ENCODE data around the gene CITED4.
"Not testable (repeated sequence)": the region's sequence is repeated elsewhere in the genome, so short reads cannot be mapped to it uniquely, and the experiment has no call there.

CITED4 gene, protein sequence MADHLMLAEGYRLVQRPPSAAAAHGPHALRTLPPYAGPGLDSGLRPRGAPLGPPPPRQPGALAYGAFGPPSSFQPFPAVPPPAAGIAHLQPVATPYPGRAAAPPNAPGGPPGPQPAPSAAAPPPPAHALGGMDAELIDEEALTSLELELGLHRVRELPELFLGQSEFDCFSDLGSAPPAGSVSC

GRCh38 chr1:40862008-40862863 lies at the start of gene CITED4:
TSS of gene CITED4 (minus strand) at chr1:40862363. CDS start at chr1:40862127, 236 bp downstream.
- peak; percentile 97 for DNase-seq

DNA sequence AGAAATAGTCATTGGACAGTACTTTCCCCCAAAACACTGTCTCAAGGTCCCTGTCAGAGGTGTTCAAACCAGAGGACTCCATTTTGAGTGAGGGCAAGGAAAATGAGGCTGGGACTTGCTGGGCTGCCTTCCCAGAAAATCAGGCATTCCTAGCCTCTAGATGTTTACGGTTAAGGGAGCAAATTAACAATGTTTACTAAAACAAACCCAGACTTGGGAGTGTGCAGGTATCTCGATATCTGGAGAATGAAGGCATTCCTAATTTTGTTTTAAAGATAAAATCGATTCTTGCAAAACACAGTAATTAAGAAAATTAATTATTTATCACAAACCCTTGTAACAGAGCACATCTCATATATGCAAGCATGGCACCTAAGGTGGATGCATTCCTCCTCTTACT lies 48.9 kb upstream of the CITED4 start:
- DNase-seq: no peak

- no peak for DNase-seq
Measured at GRCh38 chr1:40909281-40909680, 47.1 kb upstream of the CITED4 start.

DNA sequence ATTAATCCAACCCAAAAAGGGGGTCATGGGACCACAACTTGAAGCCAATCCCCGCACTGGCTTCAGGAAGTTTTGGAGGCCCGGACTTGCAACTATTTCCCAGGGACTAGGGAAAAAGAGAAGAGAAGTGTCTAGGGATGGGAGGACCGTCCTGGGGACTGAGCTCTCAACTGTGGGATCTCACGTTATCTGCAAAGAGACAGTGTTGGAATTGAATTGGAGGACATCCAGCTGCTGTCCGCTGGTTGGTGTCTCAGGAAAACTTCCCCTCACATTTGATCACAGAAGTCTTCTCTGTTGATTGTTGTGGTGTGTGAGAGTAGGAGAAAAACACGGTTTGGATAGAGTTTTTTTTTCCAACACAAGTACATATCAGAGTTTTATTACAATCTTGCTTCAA lies 46.2 kb upstream of the CITED4 start:
- no peak for DNase-seq

GRCh38 chr1:40907899-40908298 lies 45.7 kb upstream of the CITED4 start:
- DNase-seq: no peak

- no peak for DNase-seq
Measured at GRCh38 chr1:40906781-40907400, 44.7 kb upstream of the CITED4 start.

GRCh38 chr1:40905061-40905460 lies 42.9 kb upstream of the CITED4 start:
- no peak for DNase-seq

GRCh38 chr1:40903106-40903505 lies 40.9 kb upstream of the CITED4 start:
- DNase-seq: no peak

GRCh38 chr1:40901886-40902852 lies 40.0 kb upstream of the CITED4 start:
- DNase-seq: no peak

- no peak for DNase-seq
Measured at GRCh38 chr1:40899230-40899870, 37.2 kb upstream of the CITED4 start.

GRCh38 chr1:40898431-40898901 lies 36.3 kb upstream of the CITED4 start:
- no peak for DNase-seq

GRCh38 chr1:40897513-40897912 lies 35.4 kb upstream of the CITED4 start:
- DNase-seq: no peak

DNA sequence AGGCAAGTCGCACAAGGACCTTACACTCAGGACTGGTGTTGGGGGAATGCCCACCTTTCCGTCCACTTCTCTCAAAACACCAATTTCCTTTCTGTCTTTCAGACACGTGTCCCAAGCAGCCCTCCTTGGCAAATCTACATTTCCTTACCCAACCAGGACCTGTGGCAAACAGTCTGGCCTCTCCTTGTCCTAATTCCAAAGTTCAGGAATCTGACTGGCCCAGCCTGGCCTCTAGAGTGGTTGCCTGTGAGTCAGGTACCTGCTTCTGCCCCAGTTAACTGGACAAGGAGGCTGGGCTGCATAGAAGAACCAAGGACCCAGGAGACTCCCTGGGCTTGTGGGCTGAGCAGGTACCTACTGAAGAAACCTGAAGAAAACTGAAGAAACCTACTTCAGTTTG lies 34.3 kb upstream of the CITED4 start:
- no peak for DNase-seq

GRCh38 chr1:40895601-40896000 lies 33.4 kb upstream of the CITED4 start:
- no peak for DNase-seq

DNA sequence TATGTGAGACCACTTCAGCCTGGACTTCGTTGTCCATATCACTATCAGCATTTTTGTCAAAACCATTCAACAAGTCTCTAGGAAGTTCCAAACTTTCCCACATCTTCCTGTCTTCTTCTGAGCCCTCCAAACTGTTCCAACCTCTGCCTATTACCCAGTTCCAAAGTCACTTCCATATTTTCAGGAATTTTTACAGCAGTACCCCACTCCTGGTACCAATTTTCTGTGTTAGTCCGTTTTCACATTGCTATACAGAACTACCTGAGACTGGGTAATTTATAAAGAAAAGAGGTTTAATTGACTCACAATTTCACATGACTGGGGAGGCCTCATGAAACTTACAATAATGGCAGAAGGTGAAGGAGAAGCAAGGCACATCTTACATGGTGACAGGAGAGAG lies 32.7 kb upstream of the CITED4 start:
- not testable (repeated sequence) for DNase-seq

GRCh38 chr1:40894455-40894854 lies 32.3 kb upstream of the CITED4 start:
- no peak for DNase-seq

DNA sequence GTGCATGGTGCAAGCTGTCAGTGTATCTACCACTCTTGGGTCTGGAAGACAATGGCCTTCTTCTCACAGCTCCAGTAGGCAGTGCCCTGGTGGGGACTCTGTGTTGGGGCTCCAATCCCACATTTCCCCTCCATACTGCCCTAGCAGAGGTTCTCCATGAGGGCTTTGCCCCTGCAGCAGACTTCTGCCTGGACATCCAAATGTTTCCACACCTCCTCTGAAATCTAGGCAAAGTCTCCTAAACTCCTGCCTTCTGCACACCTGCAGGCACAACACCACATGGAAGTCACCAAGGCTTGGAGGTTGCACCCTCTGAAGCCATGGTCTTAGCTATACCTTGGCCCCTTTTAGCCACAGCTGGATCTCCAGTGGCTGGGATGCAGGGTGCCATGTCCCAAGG lies 31.8 kb upstream of the CITED4 start:
- no peak for DNase-seq

GRCh38 chr1:40892354-40892753 lies 30.2 kb upstream of the CITED4 start:
- DNase-seq: no peak

- no peak for DNase-seq
Measured at GRCh38 chr1:40890771-40891170, 28.6 kb upstream of the CITED4 start.

GRCh38 chr1:40887652-40888051 lies 25.5 kb upstream of the CITED4 start:
- no peak for DNase-seq

DNA sequence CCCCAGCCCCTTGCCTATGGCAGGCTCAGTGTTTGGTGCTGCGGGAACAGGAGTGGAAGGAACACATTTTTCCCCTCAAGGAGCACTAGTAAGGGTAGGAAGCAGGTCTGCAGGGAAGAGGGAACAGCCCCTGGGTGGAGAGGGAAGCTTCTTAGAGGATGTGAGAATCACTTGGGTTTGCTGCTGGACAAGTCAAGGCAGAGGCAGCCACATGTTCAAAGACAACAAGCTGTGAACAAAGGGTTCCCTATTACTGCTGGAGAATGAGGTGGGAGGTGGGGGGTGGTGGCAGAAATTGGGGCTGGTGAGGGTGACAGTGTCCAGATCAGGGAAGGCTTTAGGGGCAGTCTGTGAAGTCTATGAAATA lies 24.8 kb upstream of the CITED4 start:
- DNase-seq: no peak

DNA sequence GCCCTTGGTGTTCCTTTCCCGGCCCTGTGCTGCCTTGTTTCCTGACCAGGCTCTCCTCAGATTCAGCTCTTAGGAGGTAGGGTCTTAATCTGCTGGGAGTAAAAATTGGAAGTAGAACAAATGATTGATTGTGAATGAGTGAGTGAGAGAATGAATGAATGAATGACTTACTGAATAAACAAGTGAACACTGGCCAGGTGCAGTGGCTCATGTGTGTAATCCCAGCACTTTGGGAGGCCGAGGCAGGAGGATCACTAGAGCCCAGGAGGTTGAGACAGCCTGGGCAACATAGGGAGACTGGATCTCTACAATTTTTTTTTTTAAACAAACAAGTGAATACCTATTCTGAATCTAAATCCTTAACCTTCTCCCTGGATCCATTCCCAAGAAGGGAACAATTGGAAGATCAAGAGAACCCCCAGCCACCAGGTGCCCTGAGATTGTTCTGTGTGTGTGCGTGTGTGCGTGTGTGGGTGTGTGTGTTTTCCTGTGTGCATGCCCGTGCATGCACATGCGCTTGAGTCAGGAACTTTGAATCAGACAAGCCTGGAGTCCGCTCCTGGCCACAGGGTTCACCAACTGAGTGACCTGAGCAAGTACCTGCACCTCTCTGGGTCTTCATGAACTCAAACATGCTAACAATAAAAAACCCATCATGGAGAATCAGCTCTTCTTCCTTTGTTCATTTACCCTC lies 24.3 kb upstream of the CITED4 start:
- DNase-seq: no peak

All from CD4-positive, alpha-beta T cell treated with Interleukin-17A for 1 hour (primary cell).